GM21825 (cell line): ENCODE data around the gene BLID.

Experiments used
- ATAC-seq: cut with Tn5 transposase; IDR thresholded peaks from one replicate; pipeline ENCODE4 v1.9.1; 2021; ENCODE audit warnings: mild to moderate bottlenecking, moderate library complexity; ENCODE audit not compliant: unreplicated experiment

The BLID gene, protein sequence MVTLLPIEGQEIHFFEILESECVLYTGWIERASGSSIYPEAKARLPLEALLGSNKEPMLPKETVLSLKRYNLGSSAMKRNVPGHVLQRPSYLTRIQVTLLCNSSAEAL

DNA sequence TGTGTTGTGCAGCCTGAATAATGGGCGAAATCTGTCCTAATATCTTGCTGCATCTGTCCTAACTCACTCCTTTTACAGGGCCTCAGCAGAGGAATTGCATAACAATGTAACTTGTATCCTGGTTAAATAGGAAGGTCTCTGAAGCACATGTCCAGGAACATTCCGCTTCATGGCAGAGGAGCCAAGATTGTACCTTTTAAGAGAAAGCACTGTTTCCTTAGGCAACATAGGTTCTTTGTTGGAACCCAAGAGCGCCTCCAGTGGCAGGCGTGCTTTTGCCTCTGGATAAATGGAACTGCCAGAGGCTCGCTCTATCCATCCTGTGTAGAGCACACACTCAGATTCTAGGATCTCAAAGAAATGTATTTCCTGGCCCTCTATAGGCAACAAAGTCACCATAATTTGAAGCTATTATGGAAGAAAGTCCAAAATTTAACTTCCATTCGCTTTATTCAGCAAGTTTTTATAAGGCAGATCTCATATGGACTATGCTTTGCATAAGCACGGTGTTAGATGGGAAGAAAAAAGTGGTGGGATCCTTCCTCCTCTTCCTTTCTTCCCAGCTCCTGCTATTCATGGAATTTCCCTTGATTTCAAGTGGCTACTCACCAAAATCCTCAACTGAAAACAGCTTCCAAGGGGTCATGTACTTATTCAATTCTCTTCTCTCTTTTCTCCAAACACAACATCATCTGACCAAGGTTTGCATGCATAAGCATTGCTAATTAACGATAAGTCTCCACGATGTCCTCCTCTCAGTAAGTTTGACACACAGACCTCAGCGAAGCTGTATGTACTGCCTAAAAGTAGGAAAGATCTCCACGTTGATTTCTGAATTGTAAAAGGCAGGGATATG is at the start of gene BLID:
TSS of gene BLID (minus strand) at position 692 of the 856 bp plus-strand sequence. CDS start at position 399, 293 bp downstream.
- ATAC-seq = no peak

DNA sequence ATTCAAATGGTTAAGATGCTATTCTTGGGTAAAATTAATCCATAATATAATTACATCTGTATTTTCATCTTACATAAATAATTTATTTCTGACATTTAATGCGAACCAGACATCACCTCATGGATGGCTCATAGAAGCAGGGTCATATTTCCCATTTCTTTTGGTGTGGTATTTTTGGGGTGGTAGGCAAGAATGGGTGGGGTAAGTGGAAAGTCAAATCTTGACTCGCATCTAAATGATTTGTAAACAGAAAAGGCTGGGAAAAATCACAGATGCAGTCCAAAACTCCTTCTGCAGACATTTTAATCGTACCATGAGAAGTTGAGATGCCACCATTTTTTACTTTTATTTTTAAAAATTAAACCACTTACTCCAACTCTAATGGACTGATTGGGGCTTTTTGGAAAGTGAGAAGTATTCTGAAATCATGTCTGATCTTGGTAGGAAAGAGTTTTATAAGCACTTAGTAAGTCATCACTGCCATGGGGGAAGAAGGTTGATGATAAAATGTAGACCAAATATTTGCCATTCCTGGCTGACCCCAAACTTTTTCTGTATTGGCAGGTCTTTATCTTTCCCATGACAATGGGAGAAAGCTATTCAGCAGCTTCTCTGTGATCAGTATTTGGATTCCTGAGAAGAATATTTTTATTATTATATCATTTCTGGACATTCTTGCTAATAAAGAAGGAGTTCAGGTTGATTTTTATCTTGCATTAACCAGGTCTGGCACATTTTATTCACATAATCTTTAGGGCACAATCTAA is 47.2 kb upstream of the BLID start:
- no peak for ATAC-seq

DNA sequence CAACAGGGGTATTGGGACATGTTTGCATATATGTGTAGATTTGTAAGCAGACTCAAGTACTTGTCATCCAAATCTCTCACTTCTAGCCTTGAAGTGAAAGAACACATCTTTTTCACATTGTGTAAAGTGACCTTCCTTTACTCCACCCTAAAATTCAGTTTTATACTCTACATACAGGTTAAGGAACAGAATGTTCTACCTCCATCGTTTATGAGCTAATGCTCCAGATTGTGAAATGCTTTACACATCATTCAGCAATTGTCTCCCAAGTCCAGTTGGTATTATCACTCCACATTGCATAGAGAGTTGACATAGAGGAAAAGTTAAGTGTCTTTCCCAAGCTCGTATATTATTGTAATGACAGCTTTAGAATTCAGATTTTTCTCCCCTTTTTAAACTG is 46.1 kb upstream of the BLID start:
- ATAC-seq = no peak

DNA sequence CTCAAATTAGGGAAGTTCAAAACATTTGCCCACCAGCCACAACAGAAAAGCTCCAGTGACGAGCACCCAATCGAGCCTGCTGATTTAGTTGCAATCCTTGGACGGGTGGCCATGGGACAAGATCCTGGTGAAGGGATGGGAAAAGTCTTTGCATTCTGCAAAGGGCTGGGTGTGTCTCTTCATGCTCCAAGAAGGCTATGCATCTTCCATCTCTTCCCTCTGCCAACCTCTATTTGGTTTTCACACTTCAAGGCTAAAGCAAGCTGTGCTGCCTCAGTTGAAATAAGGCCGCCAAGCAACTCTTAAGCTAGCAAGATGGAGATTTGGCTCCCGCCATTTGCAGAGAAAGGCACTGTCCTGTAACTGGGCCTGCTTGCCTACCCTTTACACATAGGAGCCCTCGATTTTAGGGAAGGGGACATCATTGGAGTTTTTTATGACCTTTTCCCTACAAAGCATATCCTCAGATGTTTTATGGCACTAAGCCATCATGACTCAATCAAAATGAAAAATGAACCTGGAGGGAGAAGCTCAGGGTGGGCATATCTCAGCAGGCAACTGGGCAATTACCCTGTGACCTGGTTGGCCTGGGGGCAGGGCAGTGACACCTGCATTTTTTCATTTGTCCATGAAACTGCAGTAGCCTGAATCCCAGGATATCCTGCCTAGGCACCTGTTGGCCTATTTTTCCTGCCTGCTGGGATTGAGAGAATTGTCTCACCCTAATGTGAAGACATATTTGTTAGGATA is 45.0 kb upstream of the BLID start:
- ATAC-seq = no peak

DNA sequence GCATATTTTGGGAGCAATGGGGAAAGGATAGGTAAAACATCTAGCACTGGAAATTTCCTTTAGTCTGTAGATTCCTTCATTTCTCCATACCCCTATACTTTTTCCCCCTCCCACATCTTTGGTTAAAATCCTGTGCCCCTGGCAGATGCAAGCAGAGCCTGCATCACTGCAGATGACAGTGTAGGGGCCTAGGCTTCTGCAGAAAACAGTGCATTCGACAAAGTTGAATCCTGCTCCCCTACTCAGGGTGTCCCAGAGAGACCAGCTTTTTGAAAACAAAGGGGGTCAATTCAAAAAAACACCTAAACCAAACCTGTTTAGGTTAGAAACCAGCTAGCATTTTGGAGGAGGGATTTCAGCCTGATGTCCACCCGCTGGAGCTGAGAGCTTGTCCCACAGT is 43.8 kb upstream of the BLID start:
- ATAC-seq = no peak

DNA sequence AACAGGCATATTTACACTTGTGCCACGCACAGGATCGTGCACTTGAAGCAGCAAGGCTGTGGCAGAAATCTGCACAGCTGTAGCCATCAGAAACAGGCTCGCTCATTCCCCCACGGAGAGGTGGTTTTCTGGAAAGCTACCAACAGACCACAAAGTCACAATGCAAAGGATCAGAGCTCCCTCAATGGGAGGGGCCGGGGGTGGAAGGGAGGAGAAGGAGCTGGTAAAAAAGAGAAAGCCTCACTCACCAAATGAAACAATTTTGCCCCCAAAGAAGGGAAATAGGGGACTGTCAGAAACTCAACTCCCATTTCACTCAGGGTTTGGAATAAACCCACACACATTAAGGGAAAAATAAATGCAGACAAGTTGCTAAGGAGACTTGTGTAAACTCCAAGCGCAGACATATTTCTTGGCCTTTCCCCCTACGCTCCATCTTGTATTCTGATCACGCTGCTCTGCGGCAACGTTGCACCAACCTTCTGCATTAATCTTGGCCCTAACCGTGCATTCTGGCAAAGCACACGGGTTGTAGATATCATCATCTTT is 43.2 kb upstream of the BLID start:
- ATAC-seq = no peak

DNA sequence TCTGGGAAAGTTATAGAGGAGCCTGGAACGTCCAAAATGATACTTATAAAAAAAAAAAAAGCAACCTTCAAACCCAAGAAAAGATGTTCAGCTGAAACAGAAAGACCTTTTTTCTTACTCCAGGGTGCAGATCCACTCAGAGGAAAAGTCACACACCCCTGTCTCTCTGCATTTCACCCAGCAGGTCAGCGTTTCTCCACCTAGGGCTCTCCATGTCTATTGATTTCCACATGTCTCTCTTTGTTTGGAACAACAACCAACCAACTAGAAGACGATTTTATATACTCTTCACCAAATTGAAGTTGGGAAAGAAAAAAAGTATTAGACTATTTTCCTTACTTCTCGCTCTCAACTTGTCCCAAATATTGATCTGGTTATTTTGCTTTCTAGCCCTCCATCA is 42.2 kb upstream of the BLID start:
- no peak for ATAC-seq

DNA sequence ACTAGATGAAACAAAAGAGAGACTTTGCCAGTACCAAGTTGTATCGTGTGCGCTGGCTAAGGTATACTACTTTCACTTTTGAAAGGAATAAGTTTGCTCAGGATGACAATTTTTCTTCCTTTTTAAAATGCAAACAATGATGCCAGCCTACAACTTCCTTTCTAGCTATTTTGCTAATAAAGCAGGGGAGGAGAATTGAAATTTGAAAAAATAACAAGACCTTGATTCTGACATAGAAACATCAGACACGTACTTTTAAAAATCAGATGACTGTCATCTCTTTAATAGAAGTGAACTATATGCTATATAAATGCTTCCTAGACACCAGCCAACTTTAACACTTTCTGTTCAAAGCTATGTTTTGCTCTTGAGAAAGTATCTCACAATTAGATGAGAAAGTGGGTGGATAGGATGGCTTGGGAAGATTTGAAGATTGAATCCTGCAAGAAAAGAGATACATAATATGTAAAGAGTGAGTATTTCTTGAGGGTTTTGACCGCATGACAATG is 41.7 kb upstream of the BLID start:
- no peak for ATAC-seq

DNA sequence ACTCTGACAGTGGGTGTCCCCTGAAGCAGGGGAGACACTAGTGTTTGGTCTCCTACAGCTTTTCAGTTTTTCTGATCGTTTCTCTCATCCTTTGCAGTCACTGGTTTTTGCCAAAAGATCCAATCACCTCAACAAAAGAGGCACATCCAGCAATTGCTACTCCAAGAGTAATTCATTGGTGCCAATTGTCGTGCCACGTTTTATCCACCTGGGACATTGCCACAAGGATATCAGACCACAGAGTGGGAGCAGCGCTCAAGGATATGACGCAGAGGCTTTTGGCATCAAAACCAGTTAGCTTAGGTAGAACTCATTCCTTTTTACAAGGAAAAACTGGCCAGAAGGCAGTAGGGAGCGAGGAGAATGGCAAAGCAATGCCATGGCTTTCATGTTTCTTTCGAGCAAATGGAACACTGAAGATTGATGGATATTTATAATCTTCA is 40.9 kb upstream of the BLID start:
- ATAC-seq = no peak

DNA sequence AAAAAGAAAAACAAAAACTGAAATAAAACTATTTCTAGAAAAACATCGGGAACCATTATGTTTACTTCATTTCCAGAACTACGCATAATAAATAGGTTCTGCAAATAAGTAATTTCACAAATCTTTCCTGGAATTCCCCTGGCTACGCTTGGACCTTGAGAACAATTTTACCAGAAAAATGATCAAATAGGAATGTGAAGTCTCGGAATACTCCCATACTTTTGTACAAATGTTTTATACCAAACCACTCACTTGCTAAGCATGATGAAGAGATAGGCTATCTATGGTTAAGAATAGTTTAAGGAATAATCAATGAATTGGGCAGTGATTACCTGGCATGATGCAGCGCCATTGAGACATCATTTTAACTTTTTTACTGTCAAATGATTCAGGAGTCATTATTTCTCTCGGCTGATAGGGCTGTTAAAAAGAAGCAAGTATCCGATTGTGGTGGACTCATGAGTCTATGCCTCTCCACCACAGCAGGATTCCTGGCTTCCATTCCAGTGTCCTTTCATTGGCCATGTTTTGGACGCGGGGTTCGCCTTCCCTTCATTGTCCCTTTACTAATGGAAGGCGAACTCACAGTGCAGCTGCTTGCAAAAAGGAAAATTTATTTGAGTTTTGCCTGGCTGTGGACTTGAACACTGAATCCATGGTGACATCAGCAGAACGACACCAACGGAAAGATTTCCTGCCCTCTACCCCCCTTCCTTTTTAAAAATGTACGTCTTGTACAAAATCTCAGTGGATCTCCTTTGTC is 39.9 kb upstream of the BLID start:
- ATAC-seq = no peak

DNA sequence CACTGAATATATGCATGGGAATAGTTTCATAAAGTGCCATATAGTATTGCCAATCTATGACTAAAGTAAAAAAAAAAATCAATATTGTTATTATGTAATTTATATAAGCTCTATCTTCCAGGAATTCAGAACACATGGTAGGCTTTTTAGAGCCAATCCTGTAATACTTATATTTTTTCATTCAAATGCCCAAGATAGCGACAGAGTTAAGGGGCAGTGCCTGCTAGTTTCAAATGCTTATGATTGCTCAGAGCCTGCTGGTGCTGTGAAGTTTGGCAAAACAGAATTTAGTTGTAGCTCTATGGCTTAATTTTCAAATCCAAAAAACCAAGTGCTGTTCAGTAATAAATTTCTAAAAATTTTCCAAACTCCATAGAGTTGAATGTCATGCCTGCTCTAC is 39.0 kb upstream of the BLID start:
- no peak for ATAC-seq

DNA sequence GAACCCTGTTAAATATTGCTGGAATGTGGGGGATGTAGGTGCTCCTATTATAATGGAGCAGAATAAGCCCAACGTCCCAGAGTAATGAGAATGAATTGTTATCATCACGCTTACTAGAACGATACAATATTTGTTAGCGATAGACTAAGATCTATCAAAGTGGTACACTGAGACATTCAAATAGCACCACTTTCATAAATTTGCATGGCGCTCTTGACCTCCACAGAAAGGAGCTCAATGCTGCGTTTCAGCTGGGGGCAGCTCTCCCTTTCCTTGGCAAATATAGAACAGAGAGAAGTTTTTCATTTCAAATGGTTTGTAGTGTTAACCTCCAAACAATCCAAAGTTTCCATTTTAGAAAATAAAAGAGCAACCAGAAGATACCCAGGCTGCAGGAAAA is 38.2 kb upstream of the BLID start:
- no peak for ATAC-seq

DNA sequence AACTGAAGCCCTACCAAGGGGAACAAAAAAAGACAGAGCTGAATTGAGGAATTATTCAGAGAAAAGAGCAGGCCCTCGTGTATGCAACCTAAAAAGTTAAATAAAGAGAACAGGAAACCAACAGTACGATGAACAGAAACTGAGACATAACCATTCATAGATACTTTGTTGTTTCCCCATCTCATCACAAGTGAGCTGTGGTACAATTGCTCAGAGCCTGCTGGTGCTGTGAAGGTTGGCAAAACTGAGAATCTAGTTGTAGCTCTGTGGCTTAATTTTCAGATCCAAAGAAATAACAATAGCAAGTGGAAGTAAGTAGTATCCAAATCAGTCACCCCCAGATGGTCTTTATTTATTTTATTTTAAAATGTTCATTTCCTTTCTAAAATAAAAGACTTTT is 37.7 kb upstream of the BLID start:
- no peak for ATAC-seq

DNA sequence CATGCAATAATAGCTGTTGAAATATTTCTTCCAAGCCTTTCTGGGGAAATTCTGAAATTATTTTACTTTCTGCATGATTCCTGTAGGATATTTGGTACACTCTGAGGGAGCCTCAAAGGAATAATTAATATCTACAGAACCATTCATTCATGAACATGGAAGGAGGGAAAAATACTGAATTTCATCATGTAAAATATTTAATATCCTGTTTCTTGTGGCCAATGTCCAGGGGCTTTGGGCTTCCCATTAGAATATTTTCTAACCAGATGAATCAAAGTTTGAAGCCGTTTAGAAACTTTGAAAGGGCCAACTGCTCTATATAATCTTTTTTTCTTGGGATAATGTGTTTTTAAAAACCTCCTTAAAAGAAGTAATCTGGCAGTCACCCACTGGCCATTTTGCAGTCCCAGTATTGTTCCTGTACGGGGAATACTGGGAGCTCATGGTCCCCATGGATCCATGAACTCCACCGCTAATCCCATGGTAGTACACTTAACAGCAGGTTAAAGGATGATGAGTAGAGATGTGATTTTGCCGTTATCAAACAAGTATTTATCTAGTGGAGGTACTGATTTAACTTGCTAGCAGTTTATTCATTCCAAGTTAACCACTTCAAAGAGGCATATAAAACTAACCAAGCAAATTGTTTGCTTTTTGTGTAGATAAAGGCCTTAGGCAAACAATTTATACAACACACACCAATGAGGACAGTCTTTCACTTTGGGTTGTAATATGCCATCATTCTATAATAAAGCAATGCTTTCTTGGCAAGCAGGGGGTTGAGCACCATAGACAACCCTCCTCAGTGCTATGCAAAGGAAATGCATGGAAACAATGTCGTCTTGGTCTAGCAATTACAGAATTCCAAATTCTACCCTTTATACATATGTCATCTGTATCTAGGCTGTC is 34.5 kb upstream of the BLID start:
- no peak for ATAC-seq

DNA sequence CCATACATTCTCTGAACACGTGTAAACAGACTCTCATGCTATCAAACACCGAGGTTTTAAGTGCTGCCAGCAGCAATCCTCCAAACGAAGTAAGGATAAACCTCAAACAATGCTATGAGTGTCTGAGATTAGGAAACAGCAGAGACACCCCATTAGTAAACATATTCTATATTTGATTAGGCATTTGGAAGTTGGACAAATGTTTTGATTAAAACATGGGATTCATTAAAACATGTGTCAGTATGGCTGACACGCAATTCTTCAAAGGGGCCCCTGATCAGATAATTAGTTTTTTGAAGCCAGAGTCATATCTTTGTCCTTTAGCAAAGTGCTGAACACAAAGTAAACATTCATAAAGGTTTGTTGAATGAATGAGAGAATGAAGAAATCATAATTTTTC is 33.2 kb upstream of the BLID start:
- no peak for ATAC-seq

DNA sequence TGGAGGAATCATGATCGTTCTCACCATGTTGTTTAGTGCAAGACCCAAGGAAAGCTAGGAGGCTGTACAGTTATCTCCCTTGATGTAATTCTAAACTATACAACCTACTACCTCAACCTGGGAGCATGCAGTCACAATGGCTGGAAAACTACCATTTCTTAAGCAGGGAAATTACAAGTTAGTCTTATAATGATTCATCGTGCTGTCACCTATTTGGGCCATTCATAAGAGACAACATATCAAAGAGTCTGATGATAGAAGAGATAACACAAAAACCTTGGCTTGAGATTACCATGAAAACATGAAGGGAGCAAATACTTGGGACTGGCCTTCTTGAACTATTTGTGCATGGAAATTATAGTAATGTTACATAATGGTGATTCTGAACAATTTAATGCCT is 30.5 kb upstream of the BLID start:
- ATAC-seq = no peak

DNA sequence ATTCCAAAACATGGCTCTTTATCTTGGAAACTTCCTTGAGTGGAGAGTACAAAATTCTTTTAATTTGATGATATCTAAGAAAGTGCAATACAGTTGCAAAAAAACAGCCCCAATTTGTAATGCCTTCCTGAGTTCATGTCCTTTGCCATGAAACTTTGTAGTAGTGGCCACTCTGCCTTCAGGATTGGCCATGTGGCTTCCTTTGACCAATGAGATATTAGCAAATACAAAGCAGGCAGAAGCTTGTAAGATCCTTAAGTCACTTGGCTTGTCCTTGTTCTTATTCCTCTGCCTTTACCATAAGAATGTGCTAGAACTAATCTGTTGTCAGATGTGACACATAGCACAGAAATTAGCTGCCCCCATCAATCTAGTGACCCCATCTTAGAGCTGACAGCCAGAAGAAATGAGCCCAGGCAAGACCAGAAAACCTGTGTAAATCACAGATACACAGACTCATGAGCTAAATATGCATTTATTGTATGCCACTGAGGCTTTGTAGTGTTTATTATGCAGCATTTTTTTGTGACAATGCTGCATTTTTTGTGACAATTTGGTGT is 29.8 kb upstream of the BLID start:
- ATAC-seq = no peak

DNA sequence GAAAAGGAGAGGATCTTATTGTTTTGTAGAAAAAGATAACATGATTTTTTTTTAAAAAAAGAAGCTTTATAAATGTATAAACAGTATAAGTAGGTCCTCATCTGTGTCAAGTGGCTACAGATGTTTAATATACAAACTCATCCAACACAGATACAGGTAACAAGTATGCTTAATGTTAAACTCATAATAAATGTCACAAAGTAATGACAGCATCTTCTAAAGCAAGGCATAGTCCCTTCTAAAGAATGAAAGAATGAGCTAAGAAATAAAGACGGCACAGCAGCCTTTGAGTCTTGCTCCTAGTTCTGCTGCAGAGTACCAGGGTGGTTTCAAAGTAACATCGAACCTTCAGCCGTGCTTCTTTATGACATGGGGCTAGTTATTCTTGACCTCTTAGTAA is 28.7 kb upstream of the BLID start:
- ATAC-seq = no peak

DNA sequence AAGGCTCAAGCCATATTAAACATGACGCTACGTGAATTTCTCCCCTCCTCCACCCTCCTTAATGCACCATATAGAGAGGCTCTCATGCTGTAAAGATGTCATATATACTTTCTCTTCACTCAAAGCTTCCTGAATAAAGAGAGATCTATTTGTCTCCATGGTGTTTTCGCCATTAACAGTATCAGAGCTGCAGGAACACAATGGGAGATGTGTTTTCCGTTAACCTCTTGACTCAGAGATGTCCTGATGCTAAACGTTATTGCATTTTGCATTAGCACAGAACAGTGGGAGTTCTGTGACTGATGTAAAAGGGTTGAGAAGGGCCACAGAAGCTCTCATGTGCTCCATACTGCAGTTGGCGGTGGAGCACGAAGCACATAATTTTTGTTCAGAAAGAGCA is 25.7 kb upstream of the BLID start:
- ATAC-seq = no peak
